Fibroblast of lung (primary cell): ENCODE results near the gene RASL11B. TPM values are rescaled to one million over a fixed set of nuclear protein-coding genes. Genes with fewer than 3 reads are reported as not detected.

Experiments
- DNase-seq, 2 donors: peaks; one replicate each; pipeline versions ENCODE4 v3.0.0 to v3.0.0-alpha.2; 2010; ENCODE audit warnings: low read depth in 2 of 2
- H2AFZ ChIP-seq: 2 replicates; pipeline ENCODE4 v1.5.1; 2012; ENCODE audit warnings: low read length, control low read depth, inconsistent platforms
- H3K27ac ChIP-seq: 2 replicates; pipeline ENCODE4 v1.5.1; 2011; ENCODE audit warnings: low read length, control low read depth; ENCODE audit not compliant: insufficient read depth
- H3K27me3 ChIP-seq: 2 replicates; pipeline ENCODE4 v1.5.1; 2011; ENCODE audit warnings: mild to moderate bottlenecking, low read length; ENCODE audit not compliant: control insufficient read depth, insufficient read depth
- H3K36me3 ChIP-seq: 2 replicates; pipeline ENCODE4 v1.5.1; 2011; ENCODE audit warnings: low read length; ENCODE audit not compliant: control insufficient read depth, insufficient read depth
- H3K4me1 ChIP-seq: 2 replicates; pipeline ENCODE4 v1.5.1; 2011; ENCODE audit warnings: low read length; ENCODE audit not compliant: control insufficient read depth, insufficient read depth; ENCODE audit errors: extremely low read depth
- H3K4me2 ChIP-seq: 2 replicates; pipeline ENCODE4 v1.5.1; 2011; ENCODE audit warnings: low read length, control low read depth; ENCODE audit not compliant: insufficient read depth; ENCODE audit errors: extremely low read depth
- H3K4me3 ChIP-seq, 4 experiments: fragments of 200-600 bp in 1 of 4; sonication (generic) in 1 of 4; replicated peaks in 1 of 4; 2 replicates each; pipeline ENCODE4 v1.5.1; 2011 to 2016; ENCODE audit warnings: low read length in 4 of 4, low read depth in 3 of 4, mild to moderate bottlenecking in 3 of 4, control low read depth in 2 of 4, inconsistent platforms in 1 of 4, mixed read lengths in 1 of 4; ENCODE audit not compliant: insufficient read depth in 1 of 4; ENCODE audit errors: control extremely low read depth in 1 of 4
- H3K79me2 ChIP-seq: 2 replicates; pipeline ENCODE4 v1.5.1; 2012; ENCODE audit warnings: mild to moderate bottlenecking, low read length, inconsistent platforms; ENCODE audit not compliant: control insufficient read depth, insufficient read depth
- H3K9ac ChIP-seq: 2 replicates; pipeline ENCODE4 v1.5.1; 2011; ENCODE audit warnings: mild to moderate bottlenecking, low read length, control low read depth; ENCODE audit not compliant: insufficient read depth
- H3K9me3 ChIP-seq: 2 replicates; pipeline ENCODE4 v1.5.1; 2012; ENCODE audit warnings: low read depth, low read length; ENCODE audit not compliant: control insufficient read depth, insufficient read depth
- H4K20me1 ChIP-seq: 2 replicates; pipeline ENCODE4 v1.5.1; 2011; ENCODE audit warnings: low read length; ENCODE audit not compliant: control insufficient read depth, insufficient read depth; ENCODE audit errors: extremely low read depth
- EZH2 ChIP-seq: IDR thresholded peaks from 2 replicates; pipeline ENCODE4 v1.5.1; 2012; ENCODE audit warnings: low read length, control low read depth, mild to moderate bottlenecking; ENCODE audit errors: missing control alignments
- polyA plus RNA-seq, 2 donors: library from polyadenylated mRNA; depleted of rRNA in 1 of 2; stranded (reverse) in 1 of 2; unstranded in 1 of 2; fragments of >200 nt; gene quantifications; 2 replicates each; pipeline ENCODE4 v1.2.1, GENCODE V29; 2011 to 2012; ENCODE audit warnings: missing spikeins in 1 of 2
- total RNA-seq: library from RNA; depleted of rRNA; stranded (reverse); fragments of >200 nt; gene quantifications from 2 replicates; pipeline ENCODE4 v1.2.1, GENCODE V29; 2014
- TF ChIP-seq, protein P1 (sequence below), 2 donors: IDR thresholded peaks in 1 of 2; conservative IDR thresholded peaks in 1 of 2; 1 replicate in 1 of 2; 2 replicates in 1 of 2; pipeline ENCODE4 v1.5.1; 2011 to 2012; ENCODE audit warnings: low read length in 2 of 2, control low read depth in 1 of 2, inconsistent platforms in 1 of 2, low read depth in 1 of 2, mild to moderate bottlenecking in 1 of 2

RASL11B gene
- total and polyA plus RNA-seq, 2 donors (not counting 1 experiment from before 2014, with no cell fraction given), result 2.1 to 15.2 TPM

DNA sequence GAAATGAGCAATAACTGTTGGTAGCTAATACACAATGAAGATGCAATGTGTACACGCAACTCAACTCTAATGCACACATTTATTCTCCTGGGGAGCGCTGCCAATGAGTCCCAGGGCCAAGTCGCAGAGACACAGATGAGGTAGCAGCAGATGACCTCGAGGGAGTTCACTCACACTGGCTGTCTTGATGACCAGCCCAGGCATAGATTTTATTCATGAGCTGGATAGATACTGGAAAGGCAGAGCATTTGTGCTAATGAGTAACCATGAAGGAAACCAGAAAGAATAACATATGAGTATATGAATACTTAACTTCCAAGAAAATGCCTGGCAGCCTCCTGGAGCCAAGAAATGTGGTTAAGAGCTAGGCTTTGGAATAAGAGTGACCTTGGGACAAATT lies 42.3 kb downstream of the RASL11B start:
- Histone ChIP-seq H3K9me3 (no peaks in the 10 kb centered on the region), H3K4me1 (peaks cover 4% of the 10 kb centered on the region), H3K27me3 (no peaks in the 10 kb centered on the region), H3K79me2 (no peaks in the 10 kb centered on the region), H3K27ac (no peak overlapping the region), H2AFZ (no peak overlapping the region), H3K9ac (no peak overlapping the region), H3K4me2 (no peak overlapping the region), H4K20me1 (no peaks in the 10 kb centered on the region), H3K4me3 (no peak overlapping the region), H3K36me3 (no peaks in the 10 kb centered on the region)
- TF ChIP-seq EZH2, result no peak
- TF ChIP-seq, protein P1, sequence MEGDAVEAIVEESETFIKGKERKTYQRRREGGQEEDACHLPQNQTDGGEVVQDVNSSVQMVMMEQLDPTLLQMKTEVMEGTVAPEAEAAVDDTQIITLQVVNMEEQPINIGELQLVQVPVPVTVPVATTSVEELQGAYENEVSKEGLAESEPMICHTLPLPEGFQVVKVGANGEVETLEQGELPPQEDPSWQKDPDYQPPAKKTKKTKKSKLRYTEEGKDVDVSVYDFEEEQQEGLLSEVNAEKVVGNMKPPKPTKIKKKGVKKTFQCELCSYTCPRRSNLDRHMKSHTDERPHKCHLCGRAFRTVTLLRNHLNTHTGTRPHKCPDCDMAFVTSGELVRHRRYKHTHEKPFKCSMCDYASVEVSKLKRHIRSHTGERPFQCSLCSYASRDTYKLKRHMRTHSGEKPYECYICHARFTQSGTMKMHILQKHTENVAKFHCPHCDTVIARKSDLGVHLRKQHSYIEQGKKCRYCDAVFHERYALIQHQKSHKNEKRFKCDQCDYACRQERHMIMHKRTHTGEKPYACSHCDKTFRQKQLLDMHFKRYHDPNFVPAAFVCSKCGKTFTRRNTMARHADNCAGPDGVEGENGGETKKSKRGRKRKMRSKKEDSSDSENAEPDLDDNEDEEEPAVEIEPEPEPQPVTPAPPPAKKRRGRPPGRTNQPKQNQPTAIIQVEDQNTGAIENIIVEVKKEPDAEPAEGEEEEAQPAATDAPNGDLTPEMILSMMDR (conservative IDR thresholded peaks at IDR 0.05 in 1 of 2, IDR thresholded peaks at IDR 0.05 in 1 of 2; ENCODE audit: low read depth in 1 of 2, low read length in 2 of 2), result no peak
- DNase-seq, result peak in 1 of 2 donors; percentile 69

DNA sequence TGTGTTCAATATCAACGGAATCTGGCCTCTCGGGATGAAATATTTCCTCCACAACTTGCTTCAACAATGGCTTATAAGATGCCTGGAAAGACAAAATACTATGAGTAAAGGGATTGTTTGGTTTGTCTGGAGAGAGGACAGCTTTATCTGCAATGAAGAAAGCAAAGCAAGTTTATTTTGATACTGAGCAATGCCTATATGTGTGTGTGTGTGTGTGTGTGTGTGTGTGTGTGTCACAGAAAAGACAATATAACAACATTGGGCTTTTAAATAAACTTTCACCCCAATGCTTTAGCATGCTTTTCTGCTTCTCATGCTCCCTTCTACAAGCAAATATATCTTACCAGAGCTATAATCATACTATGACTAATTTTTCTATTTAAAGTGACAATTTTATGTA lies 45.4 kb downstream of the RASL11B start:
- H3K9ac ChIP-seq, result no peak overlapping the region
- no peak overlapping the region for H2AFZ ChIP-seq
- TF ChIP-seq EZH2, result no peak
- TF ChIP-seq, protein P1 (conservative IDR thresholded peaks at IDR 0.05 in 1 of 2, IDR thresholded peaks at IDR 0.05 in 1 of 2; ENCODE audit: low read depth in 1 of 2, low read length in 2 of 2), result no peak
- H3K27me3 ChIP-seq, result no peaks in the 10 kb centered on the region
- no peak overlapping the region for H3K4me3 ChIP-seq
- no peak overlapping the region for H3K27ac ChIP-seq
- H3K79me2 ChIP-seq, result no peaks in the 10 kb centered on the region
- H3K4me1 ChIP-seq, result peaks cover 4% of the 10 kb centered on the region
- no peaks in the 10 kb centered on the region for H4K20me1 ChIP-seq
- no peaks in the 10 kb centered on the region for H3K9me3 ChIP-seq
- no peak overlapping the region for H3K4me2 ChIP-seq
- no peaks in the 10 kb centered on the region for H3K36me3 ChIP-seq
- DNase-seq, result peak in 1 of 2 donors; percentile 20

DNA sequence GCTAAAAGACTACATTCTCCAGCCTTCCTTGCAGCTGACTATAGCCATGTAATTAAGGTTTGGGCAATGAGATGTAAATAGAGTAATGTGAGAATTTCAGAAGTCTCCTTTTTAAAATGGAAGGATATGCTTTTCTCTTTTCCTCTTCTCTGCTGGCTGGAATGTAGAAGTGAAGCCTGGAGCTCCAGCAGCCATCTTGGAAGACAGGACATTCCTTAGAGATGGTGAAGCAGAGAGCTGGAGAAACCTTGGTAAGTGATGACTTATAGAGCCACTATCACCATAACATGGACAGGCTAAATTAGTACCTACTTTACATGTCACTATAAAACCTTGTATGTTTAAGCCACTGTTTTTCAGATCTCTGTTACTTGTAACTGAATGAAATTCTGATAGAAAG lies 48.0 kb downstream of the RASL11B start:
- Histone ChIP-seq H4K20me1 (no peaks in the 10 kb centered on the region), H3K4me1 (peaks cover 8% of the 10 kb centered on the region), H3K36me3 (no peaks in the 10 kb centered on the region), H3K4me3 (no peak overlapping the region), H3K4me2 (no peak overlapping the region), H3K27ac (no peak overlapping the region), H3K9me3 (no peaks in the 10 kb centered on the region), H3K9ac (no peak overlapping the region), H3K79me2 (no peaks in the 10 kb centered on the region), H3K27me3 (no peaks in the 10 kb centered on the region), H2AFZ (no peak overlapping the region)
- no peak for TF ChIP-seq EZH2
- TF ChIP-seq, protein P1 (conservative IDR thresholded peaks at IDR 0.05 in 1 of 2, IDR thresholded peaks at IDR 0.05 in 1 of 2; ENCODE audit: low read depth in 1 of 2, low read length in 2 of 2), result peak in 1 of 2 donors; percentile 6
- no peak for DNase-seq
